K562 (cell line): ENCODE measurements around the gene SLC39A11. TPM values are rescaled to one million over a fixed set of nuclear protein-coding genes. Genes with fewer than 3 reads are reported as not detected.

Experiments
- ARID3A ChIP-seq: IDR thresholded peaks from 2 replicates; pipeline ENCODE4 v1.6.1; 2012; ENCODE audit warnings: low read depth, low read length, improper control_type of control experiment, borderline replicate concordance
- CREB1 ChIP-seq, 2 experiments: sonication (generic) in 1 of 2; formaldehyde crosslinking in 1 of 2; IDR thresholded peaks; 2 replicates each; pipeline versions ENCODE4 v1.6.1 to v1.8.0; 2012 to 2022; ENCODE audit warnings: inconsistent platforms in 1 of 2, mild to moderate bottlenecking in 1 of 2, missing genetic modification reagents in 1 of 2, moderate library complexity in 1 of 2
- CTBP1 ChIP-seq: fragments of 450-650 bp; IDR thresholded peaks from 2 replicates; pipeline ENCODE4 v1.6.1; 2016; ENCODE audit warnings: borderline replicate concordance
- GABPB1 ChIP-seq: sonication (generic); formaldehyde crosslinking; IDR thresholded peaks from 2 replicates; pipeline ENCODE4 v1.8.0; 2022; ENCODE audit warnings: mild to moderate bottlenecking, missing genetic modification reagents
- LARP7 ChIP-seq: fragments of 450-650 bp; IDR thresholded peaks from 2 replicates; pipeline ENCODE4 v1.6.1; 2016
- MLX ChIP-seq, 2 experiments: fragments of 450-650 bp in 1 of 2; sonication (generic) in 1 of 2; formaldehyde crosslinking; conservative IDR thresholded peaks; 2 replicates each; pipeline versions ENCODE4 v1.4.0 to v1.8.1; 2020 to 2022; ENCODE audit warnings: mild to moderate bottlenecking in 1 of 2, missing genetic modification reagents in 1 of 2
- MNT ChIP-seq, 2 experiments: fragments of 450-650 bp; conservative IDR thresholded peaks; 2 replicates each; pipeline ENCODE4 v1.6.1; 2017; ENCODE audit warnings: mild to moderate bottlenecking in 2 of 2, moderate library complexity in 2 of 2
- ZNF3 ChIP-seq: fragments of 250-450 bp; sonication (Bioruptor Pico); IDR thresholded peaks from 2 replicates; pipeline ENCODE4 v1.5.0; 2021; ENCODE audit warnings: mild to moderate bottlenecking, moderate library complexity
- polyA plus RNA-seq, 8 experiments: library from polyadenylated mRNA; depleted of rRNA in 4 of 8; stranded (reverse) in 5 of 8; unstranded in 3 of 8; fragments of >200 nt; fragmentation: Nextera tagmentation in 2 of 8; fragmentation: Illumina TruSeq in 1 of 8; extraction: Ambion mirVana in 2 of 8; extraction: Trizol in 1 of 8; gene quantifications; 2 replicates each; pipeline versions ENCODE4 v1.2.1 to v1.2.3, GENCODE V29; 2011 to 2014; ENCODE audit warnings: inconsistent platforms in 1 of 8, missing spikeins in 1 of 8
- total RNA-seq, 7 experiments: library from RNA; depleted of rRNA in 6 of 7; stranded (reverse); fragments of >200 nt in 6 of 7; fragmentation: Illumina TruSeq in 2 of 7; extraction: Trizol in 2 of 7; gene quantifications; 2 replicates each; pipeline versions ENCODE4 v1.2.1 to v1.2.3, GENCODE V29; 2011 to 2021; ENCODE audit warnings: low replicate concordance in 1 of 7

The SLC39A11 gene
- total and polyA plus RNA-seq, 9 of the 15 experiments (the other 6 are each of a cell fraction or from before 2014, with no cell fraction given): 10.5 to 26.4 (median 13.4) TPM

GRCh38 chr17:72737151-72737690 is 355.3 kb downstream of the SLC39A11 start (continued):
- TF ChIP-seq CREB1 (IDR thresholded peaks at IDR 0.05): no peak
- TF ChIP-seq CREB1 (CRISPR knock-in tag; IDR thresholded peaks at IDR 0.05): no peak
- TF ChIP-seq MNT (conservative IDR thresholded peaks at IDR 0.05): no peak
- TF ChIP-seq GABPB1: no peak
- no peak for TF ChIP-seq MLX (CRISPR knock-in tag; conservative IDR thresholded peaks at IDR 0.05)
- TF ChIP-seq CTBP1: no peak
- TF ChIP-seq LARP7: no peak
- TF ChIP-seq ZNF3 (CRISPR knock-in tag): no peak
- no peak for TF ChIP-seq ARID3A
